ENCODE results near the gene NIP7.
A peak's percentile ranks its signal among the peaks of the same experiment; 100 is the strongest.
"Not testable (repeated sequence)": the region's sequence is repeated elsewhere in the genome, so short reads cannot be mapped to it uniquely, and the experiment has no call there.

The NIP7 gene

DNA sequence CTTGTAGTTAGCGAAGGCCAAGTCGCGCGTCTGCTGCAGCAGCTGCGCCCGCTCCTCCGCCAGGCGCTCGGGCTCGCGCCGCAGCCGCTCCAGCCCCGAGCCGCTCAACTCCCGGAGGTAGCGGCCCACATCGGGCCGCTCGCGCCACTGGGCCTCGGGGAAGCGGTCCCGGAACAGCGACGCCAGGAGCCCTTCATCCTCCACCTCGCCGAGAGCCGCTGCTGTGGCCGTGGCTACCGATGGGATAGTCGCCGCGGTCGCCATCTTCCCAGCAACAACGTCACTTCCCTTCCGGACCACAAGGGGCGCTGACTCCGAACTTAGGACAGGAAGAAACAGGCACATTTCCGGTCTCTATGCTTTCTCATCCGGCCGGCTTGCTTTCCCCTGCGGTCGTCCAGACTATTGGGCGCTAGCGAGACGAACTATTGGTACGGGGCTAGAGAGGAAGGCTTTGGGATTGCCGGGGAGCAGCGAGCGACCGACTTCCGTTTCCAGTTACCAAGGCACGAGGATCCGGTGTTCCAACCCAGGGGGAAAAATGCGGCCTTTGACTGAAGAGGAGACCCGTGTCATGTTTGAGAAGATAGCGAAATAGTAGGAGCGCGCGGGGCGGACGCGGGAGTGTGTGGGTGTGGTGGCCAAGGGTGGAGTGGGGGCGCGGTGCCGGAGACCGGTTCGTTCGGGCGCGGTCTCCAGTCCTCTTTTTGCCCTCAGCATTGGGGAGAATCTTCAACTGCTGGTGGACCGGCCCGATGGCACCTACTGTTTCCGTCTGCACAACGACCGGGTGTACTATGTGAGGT is at the start of gene NIP7, which contains the start of gene COG8:
NIP7 (plus strand) TSS at position 484 of the 806 bp plus-strand sequence; CDS start at position 542, 58 bp downstream.
COG8 (minus strand) TSS at position 276 of the 806 bp plus-strand sequence; CDS start at position 264, 12 bp downstream.
- DNase-seq, result peak; percentile 91

DNA sequence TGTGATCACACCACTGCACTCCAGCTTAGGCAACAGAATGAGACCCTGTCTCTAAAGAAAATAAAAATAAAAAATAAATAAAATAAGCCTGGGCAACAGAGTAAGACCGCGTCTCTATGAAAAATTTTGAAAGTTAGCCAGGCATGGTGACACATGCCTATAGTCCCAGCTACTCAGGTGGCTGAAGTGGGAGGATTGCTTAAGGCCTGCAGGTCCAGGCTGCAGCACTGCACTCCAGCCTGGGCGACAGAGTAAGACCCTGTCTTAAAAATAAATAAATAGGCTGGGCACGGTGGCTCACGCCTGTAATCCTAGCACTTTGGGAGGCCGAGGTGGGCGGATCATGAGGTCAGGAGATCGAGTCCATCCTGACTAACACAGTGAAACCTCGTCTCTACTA is 47.9 kb upstream of the NIP7 start:
- not testable (repeated sequence) for DNase-seq

DNA sequence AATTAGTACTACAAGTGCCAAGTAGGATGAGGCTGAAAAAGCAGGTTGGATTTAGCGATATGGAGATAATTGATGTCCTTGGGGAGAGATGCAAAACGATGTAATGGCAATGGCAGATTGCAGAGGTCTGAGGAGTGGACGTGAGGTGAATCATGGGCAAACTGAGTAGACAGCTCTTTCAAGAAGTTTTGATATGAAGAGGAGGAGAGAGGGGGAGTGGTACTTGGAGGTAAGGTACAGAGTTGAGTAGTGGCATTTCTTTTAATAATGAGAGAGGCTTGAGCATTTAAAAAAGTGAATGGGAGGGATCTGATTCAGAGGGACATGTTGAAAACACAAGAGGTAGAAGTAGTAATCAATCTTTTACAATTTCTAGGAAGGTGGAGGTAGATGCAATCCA is 46.2 kb upstream of the NIP7 start:
- DNase-seq, result no peak

DNA sequence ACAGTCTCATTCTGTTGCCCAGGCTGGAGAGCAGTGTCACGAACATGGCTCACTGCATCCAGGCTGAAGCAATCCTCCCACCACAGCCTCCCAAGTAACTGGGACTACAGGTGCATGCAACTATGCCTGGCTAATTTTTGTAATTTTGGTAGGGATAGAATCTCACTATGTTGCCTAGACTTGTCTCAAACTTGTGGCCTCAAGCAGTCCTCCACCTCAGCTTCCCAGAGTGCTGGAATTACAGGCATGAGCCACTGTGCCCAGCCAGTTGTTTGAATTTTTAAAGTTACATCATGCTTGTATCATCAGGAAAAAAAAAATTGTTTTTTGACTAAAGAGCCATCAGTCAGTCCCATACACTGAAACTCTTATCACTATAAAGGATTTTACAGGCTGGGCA is 45.5 kb upstream of the NIP7 start:
- DNase-seq, result no peak

DNA sequence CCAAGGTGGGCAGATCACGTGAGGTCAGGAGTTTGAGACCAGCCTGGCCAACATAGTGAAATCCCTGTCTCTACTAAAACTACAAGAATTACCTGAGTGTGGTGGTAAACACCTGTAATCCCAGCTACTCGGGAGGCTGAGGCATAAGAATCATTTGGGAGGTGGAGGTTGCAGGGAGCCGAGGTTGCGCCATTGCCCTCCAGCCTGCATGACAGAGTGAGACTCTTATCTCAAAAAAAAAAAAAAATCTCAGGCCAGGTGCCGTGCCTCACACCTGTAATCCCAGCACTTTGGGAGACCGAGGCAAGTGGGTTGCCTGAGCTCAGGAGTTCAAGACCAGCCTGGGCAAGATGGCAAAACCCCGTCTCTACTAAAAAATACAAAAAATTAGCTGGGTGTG is 42.8 kb upstream of the NIP7 start:
- not testable (repeated sequence) for DNase-seq

DNA sequence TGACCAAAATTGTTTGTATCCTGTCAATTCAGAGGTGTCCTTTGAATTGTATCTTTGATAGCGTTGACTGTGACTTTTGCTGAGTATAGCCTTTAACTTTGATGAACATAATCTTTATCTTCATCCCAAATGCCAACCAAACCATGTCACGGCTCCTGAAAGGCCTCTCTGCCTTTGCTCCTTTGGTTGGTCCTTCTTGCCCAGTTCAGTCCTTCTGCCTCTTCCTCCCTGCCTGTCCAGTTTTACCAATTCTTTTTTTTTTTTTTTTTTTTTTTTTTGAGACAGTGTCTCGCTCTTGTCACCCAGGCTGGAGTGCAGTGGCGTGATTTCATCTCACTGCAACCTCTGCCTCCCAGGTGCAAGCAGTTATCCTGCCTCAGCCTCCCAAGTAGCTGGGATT is 41.3 kb upstream of the NIP7 start:
- DNase-seq, result no peak

DNA sequence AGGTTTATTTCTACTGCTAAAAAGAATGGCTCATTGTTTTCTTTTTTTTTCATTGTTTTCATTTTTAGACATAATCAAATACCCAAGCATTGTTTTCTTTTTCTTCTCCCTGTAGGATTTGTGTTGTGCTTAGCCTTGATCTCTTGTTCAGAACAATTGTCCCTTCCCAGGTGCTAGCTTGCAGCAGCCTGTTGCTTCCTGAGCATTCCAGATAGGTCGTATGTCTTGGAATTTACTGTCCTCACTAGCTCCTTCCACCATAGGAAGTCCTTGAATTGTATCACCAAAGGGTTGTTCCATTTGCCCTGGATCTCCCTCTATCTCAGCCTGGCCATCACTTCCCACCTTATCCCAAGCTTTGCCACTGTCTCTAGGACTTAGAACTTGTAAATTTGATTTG is 38.4 kb upstream of the NIP7 start:
- no peak for DNase-seq

DNA sequence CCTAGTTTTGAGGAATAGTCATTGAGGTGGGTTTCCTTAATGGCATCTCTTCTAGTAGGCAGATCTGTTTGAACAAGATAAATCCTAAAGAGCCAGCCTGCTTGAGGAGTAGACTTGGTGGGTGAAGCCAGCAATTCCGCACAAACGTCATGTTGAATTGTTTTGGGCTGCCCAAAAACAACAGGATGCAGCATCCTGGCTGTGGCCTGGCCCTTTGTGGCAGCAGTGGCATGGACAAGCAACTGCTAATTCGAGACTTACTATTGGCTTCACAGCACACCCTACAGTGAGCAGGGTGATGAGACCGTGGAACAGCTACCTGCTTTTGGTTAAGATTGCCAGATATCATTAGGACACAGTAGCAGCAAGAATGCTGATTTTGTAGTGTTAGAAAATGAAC is 37.7 kb upstream of the NIP7 start:
- DNase-seq, result no peak

DNA sequence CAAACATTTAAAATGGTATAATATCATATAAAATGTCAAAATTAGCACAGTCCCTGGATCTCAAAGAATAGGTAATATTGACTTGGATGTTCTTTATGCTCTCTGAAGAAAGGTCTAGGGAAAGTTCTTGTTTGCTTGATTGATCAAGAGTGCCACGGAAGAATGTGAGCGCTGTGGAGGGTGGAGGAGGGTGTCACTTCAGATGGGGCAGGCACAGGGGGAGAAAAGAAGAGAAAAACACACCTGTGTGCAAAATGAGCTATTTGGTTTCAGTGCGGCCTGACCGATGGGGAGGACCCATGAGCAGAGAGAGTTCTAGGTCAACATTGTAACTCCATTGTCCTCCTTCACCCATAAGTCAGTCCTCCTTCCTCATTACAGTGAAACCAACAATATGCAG is 37.3 kb upstream of the NIP7 start:
- no peak for DNase-seq

DNA sequence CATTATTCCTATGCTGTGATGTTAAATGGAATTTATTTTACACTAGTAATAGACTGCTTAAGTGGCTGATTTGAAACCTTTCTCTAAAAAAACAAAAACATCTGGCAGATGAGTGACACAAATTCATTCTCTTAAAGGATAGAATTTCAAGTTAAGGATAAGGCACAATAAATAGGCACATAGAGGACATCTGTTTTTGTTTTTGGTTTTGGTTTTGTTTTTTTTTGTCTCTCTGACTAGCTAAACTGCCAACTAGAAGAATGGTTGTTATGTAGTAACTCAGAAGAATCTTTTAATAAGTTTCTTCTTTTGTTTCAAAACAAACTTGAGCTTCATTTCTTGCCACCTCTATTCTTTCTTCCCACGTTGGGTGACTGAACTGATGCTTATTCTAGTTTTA is 33.5 kb upstream of the NIP7 start:
- DNase-seq, result no peak

DNA sequence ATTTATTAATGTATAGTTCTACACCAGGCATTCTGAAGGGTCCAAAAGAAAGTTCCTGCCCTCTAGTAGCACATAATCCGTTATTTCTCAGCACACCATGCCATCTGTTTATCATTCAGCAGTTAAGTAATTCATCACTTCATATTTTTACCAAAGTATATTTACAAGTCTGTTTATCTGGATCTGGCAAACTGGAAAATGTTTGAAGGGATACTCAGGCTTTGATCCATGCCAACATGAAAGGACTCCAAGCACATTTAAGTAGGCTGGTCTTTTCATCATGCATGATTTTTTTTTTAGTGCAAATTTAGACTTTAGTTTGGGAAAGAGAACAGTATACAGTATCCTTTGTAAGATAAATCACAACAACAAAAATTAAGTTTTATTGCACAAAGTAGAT is 32.5 kb upstream of the NIP7 start:
- DNase-seq, result no peak

DNA sequence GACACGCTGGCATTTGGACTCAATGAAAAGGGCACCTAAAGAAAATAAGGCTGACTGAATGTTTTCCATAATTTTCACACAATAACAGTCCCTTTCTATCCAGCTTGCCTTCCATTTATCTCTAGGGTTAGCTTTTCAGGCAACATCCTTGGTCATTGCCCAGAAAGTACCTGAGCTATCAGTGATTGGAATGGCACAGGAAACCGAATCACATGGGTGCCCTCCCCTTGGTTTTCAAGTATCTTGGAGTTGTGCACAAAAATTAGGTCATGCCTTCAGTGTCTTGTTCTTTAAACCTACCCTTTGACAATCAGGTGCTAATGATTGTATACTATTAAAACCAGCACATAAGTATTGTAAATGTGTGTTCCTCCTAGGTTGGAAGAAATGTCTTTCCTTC is 31.7 kb upstream of the NIP7 start:
- no peak for DNase-seq

DNA sequence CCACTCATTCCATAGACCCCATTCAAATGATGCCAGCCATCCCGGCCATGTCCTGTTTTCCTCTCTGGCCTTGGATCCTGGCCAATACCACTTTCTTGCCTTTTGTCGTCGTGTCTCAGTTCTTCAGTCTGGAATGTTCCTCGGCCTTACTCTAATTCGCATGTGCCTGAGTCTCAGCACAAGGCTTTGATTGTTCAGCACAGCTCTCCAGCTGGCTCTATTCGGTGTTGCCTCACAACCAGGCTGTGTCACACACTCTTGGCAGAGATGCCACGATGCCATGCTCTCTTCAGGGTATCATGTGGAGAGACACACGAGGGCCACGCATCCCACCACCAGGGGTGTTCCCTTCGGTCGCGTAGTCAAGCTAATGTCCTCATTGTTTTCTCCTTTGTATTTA is 30.3 kb upstream of the NIP7 start:
- DNase-seq, result no peak

DNA sequence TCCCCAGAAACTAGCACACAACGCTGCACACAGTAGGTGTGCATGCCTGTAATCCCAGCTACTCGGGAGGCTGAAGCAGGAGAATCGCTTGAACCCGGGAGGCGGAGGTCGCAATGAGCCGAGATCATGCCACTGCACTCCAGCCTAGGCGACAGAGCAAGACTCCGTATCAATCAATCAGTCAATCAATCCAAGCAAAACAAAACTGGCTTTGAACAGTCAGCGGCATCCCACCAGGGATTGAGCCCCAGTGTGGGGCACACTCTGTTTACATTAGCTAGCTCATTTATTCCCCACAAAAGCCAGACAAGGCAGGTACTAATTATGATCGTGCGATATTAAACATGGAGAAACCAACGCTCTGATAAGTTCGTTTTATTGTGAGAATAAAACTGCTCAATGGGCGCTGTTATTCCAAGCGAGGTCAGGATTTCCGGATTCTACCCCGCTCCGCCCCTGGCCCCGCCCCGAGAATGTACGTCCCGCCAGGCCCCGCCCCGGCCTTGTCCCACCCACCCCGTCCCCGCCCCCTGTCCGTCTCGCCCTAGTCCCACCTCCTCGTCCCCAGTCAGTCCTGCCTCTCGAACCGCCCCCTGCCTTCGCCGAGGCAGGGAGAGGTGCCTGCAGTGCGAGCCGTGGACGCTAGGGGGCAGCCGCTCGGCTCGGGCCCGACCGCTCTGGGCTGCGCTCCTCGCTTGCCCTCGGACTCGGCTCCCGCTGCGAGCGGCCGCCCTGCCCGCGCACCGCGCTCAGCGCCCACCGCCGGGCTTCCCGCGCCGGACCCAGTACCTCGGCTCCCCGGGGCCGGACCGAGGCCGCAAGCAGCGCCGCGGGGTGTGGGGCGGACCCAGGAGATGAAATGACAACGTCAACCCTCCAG is 28.7 kb upstream of the NIP7 start, which contains the start of gene VPS4A:
VPS4A (plus strand) TSS at position 698 of the 880 bp plus-strand sequence; CDS start at position 860, 162 bp downstream.
- DNase-seq, result peak; percentile 99

DNA sequence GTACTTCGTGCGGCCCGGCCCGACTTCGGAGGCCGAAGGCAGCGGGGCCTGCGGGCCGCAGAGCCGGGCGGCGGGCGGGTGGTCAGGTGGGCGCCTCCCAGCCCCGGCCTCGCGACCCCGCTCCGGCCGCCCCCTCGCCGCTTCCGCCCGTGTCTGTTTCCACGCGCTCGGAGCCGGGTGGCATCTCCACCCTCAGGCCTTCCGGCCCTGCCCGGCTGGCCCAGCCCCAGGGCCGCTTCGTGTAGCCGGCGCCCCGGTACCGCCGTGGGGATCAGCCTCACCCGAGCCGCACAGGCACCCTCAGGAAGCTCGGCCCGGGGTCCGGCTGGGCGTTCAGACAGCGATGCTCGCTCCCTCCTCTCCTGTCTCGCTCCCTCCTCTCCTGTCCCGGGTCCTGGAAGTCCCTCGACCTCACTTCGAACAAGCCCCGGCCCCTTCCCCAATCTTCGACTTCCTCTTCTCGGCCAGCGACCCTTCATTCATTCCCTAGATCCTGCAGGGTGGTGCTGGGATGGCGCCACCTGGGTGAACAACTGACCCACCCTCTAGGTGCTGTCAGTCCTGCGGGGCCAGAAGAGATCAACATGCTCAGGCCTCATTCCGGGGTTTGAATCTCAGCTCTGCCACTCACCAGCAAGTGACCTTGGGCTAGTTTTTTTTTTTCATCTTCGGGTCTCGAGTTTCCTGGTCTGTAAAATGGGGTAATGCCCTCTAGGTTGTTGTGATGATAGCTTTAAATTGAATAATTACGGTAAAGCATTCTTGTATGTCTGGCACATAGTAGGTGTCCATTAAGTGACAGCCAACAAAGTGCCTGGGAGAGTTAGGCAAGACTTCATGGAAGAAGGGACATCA is 27.8 kb upstream of the NIP7 start:
- DNase-seq, result peak; percentile 51

DNA sequence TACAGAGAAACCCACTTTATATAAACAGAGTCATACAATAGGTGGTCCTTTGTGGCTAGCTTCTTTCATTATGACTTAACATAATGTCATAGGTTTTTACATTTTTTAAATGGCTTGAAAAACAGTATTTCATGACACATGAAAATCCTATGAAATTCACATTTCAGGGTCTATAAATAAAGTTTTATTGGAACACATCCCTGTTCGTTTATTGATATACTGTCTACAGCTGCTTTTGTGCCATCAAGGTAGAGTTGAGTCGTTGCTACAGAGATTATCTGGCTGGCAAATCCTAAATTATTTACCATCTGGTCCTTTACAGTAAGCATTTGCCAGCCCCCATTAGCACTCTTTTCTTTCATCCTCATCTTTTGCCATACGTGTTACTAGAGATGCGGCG is 26.1 kb upstream of the NIP7 start:
- DNase-seq, result no peak

DNA sequence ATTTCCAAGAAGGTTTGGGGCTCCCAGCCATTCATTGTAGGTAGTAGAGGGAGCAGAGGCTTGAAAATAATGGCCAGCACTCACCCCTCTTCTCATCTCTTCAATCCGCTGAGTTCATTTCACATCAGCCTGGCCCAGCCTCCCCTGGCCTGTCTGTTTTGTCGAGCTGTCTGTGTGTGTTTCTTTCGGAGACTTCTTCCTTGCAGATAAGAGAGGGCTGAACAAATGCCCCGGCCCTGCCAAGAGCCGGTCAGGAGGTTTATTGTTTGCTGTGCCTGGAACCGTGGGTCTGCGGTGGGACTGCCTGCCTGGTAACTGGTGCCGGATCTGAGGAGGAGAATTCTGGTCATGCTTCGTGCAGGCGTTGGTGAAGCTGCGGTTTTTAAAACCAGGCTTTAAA is 25.0 kb upstream of the NIP7 start:
- no peak for DNase-seq

DNA sequence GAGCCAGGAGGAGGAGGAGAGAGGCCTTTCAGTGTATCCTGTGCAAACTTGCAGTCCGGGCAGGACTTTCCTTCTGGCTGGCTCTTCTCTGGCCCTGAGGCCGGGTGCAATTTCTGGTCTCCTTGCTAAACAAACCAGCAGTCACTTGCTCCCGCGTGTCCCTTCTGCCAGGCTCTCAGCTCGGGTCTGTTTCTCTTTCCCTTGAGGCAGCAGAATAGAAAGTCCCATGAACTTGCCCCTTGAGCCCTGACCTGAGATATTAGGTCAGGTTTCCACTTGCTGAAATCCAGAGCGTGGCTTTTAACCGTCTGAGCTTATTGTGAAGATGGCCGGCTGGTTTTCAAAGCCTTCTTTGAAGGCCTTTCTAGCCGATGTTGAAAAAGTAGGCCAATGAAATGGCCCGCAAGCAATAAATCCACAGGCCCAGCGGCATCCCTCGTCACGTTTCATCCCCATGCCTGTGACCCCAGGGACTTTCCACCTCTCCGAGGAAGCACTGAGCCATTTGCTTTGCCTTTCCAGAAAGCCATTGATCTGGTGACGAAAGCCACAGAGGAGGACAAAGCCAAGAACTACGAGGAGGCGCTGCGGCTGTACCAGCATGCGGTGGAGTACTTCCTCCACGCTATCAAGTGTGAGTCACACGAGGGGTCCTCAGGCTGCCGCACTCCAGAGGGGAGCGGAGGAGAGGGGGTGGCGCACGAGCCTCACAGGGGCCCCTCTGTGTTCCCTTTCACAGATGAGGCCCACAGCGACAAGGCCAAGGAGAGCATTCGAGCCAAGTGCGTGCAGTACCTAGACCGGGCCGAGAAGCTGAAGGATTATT is 23.9 kb upstream of the NIP7 start:
- DNase-seq, result no peak

DNA sequence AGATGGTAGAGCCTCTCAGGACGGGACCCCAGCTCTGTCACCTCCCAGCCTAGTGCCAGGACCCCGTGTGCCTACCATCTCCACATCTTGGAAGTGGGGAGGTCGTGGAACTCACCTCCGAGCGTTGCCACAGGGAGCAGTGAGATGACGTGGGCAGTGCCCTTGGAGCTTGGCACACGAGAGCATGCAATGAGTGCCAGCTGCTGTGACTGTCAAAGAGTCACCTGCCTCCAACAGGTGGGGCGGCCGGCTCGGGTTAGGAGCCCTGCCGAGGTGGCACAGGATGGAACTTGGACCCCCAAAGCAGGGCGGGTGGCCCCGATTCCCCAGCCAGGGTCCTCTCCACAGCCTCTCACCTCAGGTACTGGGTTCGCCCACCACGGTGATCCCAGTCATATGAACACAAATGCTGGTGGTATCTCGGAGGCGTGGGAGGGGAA is 23.0 kb upstream of the NIP7 start:
- DNase-seq, result no peak

DNA sequence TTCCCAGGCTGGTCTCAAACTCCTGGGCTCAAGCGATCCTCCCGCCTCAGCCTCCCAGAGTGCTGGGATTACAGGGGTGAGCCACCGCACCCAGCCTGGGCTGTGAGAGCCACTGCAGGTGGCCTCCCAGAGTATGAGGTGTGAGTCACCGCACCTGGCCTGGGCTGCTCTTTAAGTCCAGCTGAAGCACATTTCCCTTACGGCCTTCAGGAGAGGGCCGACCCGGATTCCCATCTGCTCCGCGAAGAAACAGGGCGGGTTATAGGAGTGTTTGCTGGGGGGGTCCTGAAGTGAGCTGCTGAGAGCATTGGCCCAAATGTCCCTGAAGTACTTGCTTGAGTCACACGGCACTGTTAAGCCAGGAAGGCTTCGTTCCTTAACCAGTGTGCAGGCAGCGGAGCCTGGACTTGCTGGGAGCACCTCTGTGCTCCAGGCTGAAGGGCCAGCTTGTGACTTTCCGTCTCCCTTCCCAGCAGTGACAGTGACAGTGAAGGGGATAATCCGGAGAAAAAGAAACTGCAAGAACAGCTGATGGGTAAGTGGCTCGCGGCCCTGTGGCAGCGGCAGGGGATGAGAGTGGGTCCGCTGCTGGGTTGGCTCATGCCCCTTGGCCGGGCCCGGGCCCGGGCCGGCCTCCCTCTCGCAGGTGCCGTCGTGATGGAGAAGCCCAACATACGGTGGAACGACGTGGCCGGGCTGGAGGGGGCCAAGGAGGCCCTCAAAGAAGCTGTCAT is 21.2 kb upstream of the NIP7 start:
- DNase-seq, result no peak

DNA sequence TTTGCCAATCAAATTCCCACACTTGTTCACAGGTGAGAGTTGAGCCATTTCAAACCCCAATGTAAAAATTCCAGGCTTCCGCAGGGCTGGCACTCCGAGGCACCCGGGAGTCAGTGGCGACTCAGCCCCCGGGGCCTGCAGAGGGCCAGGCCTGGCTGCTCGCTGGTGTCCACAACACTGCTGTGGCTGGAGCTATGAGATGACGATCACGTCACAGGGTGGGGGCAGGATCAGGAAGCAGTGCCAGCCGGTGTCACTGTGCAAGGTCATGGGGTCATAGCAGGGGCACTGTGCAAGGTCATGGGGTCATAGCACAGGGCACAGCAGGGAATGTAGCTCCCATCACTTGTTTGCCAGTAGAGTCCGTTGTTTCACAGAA is 20.7 kb upstream of the NIP7 start:
- no peak for DNase-seq

Measured in CD4-positive, alpha-beta T cell treated with Interleukin-17A for 4 hours (primary cell).